Trophoblast cell (in vitro differentiated cells and primary cell): Measurements from ENCODE around the gene SERPINC1.
A peak's percentile ranks its signal among the peaks of the same experiment; 100 is the strongest.
"Not testable (repeated sequence)": the region's sequence is repeated elsewhere in the genome, so short reads cannot be mapped to it uniquely, and the experiment has no call there.

ENCODE experiments used
- DNase-seq, 2 donors: peaks; one replicate each; pipeline ENCODE4 v3.0.0-alpha.2; 2016
- H2AFZ ChIP-seq: 2 replicates; pipeline ENCODE4 v1.6.1; 2013; ENCODE audit warnings: low read length, moderate library complexity, mild to moderate bottlenecking; ENCODE audit not compliant: insufficient read depth, poor library complexity
- H2AK5ac ChIP-seq: 2 replicates; pipeline ENCODE4 v1.6.1; 2013; ENCODE audit warnings: mild to moderate bottlenecking, low read length
- H2BK120ac ChIP-seq: 2 replicates; pipeline ENCODE4 v1.6.1; 2013; ENCODE audit warnings: low read length, mild to moderate bottlenecking, moderate library complexity; ENCODE audit not compliant: insufficient read depth, poor library complexity
- H2BK12ac ChIP-seq: 2 replicates; pipeline ENCODE4 v1.6.1; 2013; ENCODE audit warnings: mild to moderate bottlenecking, low read length, moderate library complexity
- H2BK5ac ChIP-seq: 2 replicates; pipeline ENCODE4 v1.6.1; 2013; ENCODE audit warnings: low read length, low read depth, moderate library complexity, mild to moderate bottlenecking; ENCODE audit not compliant: poor library complexity
- H3K14ac ChIP-seq: 2 replicates; pipeline ENCODE4 v1.6.1; 2013; ENCODE audit warnings: mild to moderate bottlenecking, low read length
- H3K18ac ChIP-seq: 2 replicates; pipeline ENCODE4 v1.6.1; 2013; ENCODE audit warnings: mild to moderate bottlenecking, low read length
- H3K23ac ChIP-seq: 2 replicates; pipeline ENCODE4 v1.6.1; 2013; ENCODE audit warnings: low read length
- H3K27ac ChIP-seq: 2 replicates; pipeline ENCODE4 v1.5.1; 2013; ENCODE audit warnings: low read depth, mild to moderate bottlenecking, inconsistent platforms, low read length, moderate library complexity
- H3K27me3 ChIP-seq: 2 replicates; pipeline ENCODE4 v1.6.1; 2013; ENCODE audit warnings: inconsistent platforms, mild to moderate bottlenecking, low read length, moderate library complexity; ENCODE audit not compliant: insufficient read depth
- H3K36me3 ChIP-seq, 2 experiments: 1 replicate in 1 of 2; 2 replicates in 1 of 2; pipeline ENCODE4 v1.6.1; 2013; ENCODE audit warnings: low read length in 2 of 2, mild to moderate bottlenecking in 2 of 2, moderate library complexity in 1 of 2; ENCODE audit not compliant: insufficient read depth in 2 of 2, control insufficient read depth in 1 of 2
- H3K4ac ChIP-seq: 2 replicates; pipeline ENCODE4 v1.6.1; 2013; ENCODE audit warnings: low read depth, mild to moderate bottlenecking, low read length, moderate library complexity
- H3K4me1 ChIP-seq, 2 experiments: 1 replicate in 1 of 2; 2 replicates in 1 of 2; pipeline ENCODE4 v1.6.1; 2013; ENCODE audit warnings: low read length in 2 of 2, mild to moderate bottlenecking in 2 of 2, moderate library complexity in 1 of 2; ENCODE audit not compliant: insufficient read depth in 2 of 2, control insufficient read depth in 1 of 2
- H3K4me2 ChIP-seq: 2 replicates; pipeline ENCODE4 v1.6.1; 2013; ENCODE audit warnings: inconsistent platforms, mild to moderate bottlenecking, low read length, moderate library complexity
- H3K4me3 ChIP-seq: 2 replicates; pipeline ENCODE4 v1.5.1; 2013; ENCODE audit warnings: mild to moderate bottlenecking, low read depth, low read length, inconsistent platforms
- H3K79me1 ChIP-seq: one replicate; pipeline ENCODE4 v1.6.1; 2013; ENCODE audit warnings: low read length
- H3K79me2 ChIP-seq: 2 replicates; pipeline ENCODE4 v1.6.1; 2013; ENCODE audit warnings: low read length, mild to moderate bottlenecking; ENCODE audit not compliant: control insufficient read depth, insufficient read depth, poor library complexity
- H3K9ac ChIP-seq: 2 replicates; pipeline ENCODE4 v1.6.1; 2013; ENCODE audit warnings: mild to moderate bottlenecking, low read length
- H3K9me3 ChIP-seq: 2 replicates; pipeline ENCODE4 v1.6.1; 2013; ENCODE audit warnings: low read depth, mild to moderate bottlenecking, control low read depth, inconsistent platforms, low read length; ENCODE audit not compliant: insufficient read depth
- H4K12ac ChIP-seq: 2 replicates; pipeline ENCODE4 v1.6.1; 2013; ENCODE audit warnings: low read depth, mild to moderate bottlenecking, low read length, moderate library complexity
- H4K8ac ChIP-seq: 2 replicates; pipeline ENCODE4 v1.6.1; 2013; ENCODE audit warnings: low read depth, mild to moderate bottlenecking, low read length, moderate library complexity
- H4K91ac ChIP-seq: one replicate; pipeline ENCODE4 v1.6.1; 2013; ENCODE audit warnings: low read depth, mild to moderate bottlenecking, low read length, moderate library complexity
- WGBS: extraction: QIAGEN DNeasy Blood & Tissue Kit; methylation state at CpG from one replicate; pipeline ENCODE4 v1.1.7; 2013; ENCODE audit warnings: missing lambda C conversion rate; ENCODE audit not compliant: insufficient read length, insufficient coverage; ENCODE audit errors: extremely low coverage; 5-methylcytosine and 5-hydroxymethylcytosine counted together

Gene SERPINC1

DNA sequence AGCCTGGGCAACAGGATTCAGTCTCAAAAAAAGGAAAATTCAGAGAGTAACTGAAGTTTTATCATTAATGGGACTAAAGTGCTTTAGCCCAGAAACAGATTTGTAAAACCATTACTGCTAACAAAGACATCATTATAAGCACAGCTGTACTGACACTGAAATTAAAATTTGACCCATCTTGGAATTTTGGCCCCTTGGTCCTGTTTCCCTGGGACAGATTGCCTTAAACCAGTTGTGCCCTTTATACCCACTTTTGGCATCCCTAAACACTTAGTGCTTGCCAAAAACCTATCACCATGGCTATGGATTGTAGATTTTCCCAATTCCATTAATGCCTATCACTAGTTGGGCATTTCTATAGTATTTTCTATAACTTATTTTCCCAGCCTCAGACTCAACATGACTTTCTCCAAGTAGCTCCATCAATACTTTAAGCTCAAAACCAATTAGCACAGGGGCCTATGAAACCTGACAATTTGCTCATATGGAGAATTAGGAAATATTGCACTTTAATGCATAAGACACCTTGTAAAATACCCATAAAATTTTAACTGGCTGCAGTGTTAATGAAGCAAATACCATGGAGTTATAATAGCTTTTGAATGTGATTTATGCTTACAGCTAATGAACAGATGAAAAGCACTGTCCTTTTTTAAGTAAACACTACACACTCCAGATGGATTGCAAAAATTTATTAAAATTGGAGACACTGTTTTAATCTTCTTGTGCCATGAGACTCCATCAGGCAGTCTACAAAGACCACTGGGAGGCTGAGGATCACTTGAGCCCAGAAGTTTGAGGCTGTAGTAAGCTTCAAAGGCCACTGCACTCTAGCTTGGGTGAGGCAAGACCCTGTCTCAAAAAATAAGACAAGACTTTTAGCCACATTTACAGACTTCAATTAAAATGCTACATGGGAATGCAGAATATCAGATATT, 53.6 kb downstream of the SERPINC1 start:
- no peak overlapping the region for H3K4me2 ChIP-seq
- H3K27me3 ChIP-seq = no peaks in the 10 kb centered on the region
- H2AK5ac ChIP-seq = no peak overlapping the region
- DNase-seq = no peak
- H3K14ac ChIP-seq = no peak overlapping the region
- no peak overlapping the region for H3K4ac ChIP-seq
- H4K91ac ChIP-seq = no peak overlapping the region
- no peaks in the 10 kb centered on the region for H3K9me3 ChIP-seq
- no peak overlapping the region for H2BK12ac ChIP-seq
- no peak overlapping the region for H2AFZ ChIP-seq
- no peaks in the 10 kb centered on the region for H3K4me1 ChIP-seq
- H4K12ac ChIP-seq = no peak overlapping the region
- no peak overlapping the region for H3K18ac ChIP-seq
- H3K4me3 ChIP-seq = no peak overlapping the region
- no peak overlapping the region for H3K9ac ChIP-seq
- peaks cover 10% of the 10 kb centered on the region for H3K79me1 ChIP-seq
- no peak overlapping the region for H4K8ac ChIP-seq
- no peak overlapping the region for H3K27ac ChIP-seq
- no peak overlapping the region for H2BK120ac ChIP-seq
- peaks cover 10% of the 10 kb centered on the region for H3K79me2 ChIP-seq
- H3K23ac ChIP-seq = no peak overlapping the region
- H2BK5ac ChIP-seq = no peak overlapping the region
- peaks cover 13 to 25% of the 10 kb centered on the region in 2 experiments for H3K36me3 ChIP-seq

- H2AFZ ChIP-seq = no peak overlapping the region
- peak overlapping the region; percentile 68 for H4K12ac ChIP-seq
- H3K23ac ChIP-seq = no peak overlapping the region
- no CpG with 5 or more reads among the region's 8 CpGs for WGBS
- H4K91ac ChIP-seq = no peak overlapping the region
- H3K4ac ChIP-seq = no peak overlapping the region
- H4K8ac ChIP-seq = no peak overlapping the region
- no peak overlapping the region for H3K9ac ChIP-seq
- H3K27me3 ChIP-seq = no peaks in the 10 kb centered on the region
- no peak overlapping the region for H3K4me2 ChIP-seq
- H3K4me1 ChIP-seq = no peaks in the 10 kb centered on the region
- no peaks in the 10 kb centered on the region for H3K9me3 ChIP-seq
- H3K18ac ChIP-seq = no peak overlapping the region
- no peak for DNase-seq
- H2BK5ac ChIP-seq = no peak overlapping the region
- peaks cover 8% of the 10 kb centered on the region for H3K79me1 ChIP-seq
- H2BK12ac ChIP-seq = no peak overlapping the region
- H3K4me3 ChIP-seq = no peak overlapping the region
- H3K27ac ChIP-seq = no peak overlapping the region
- H2AK5ac ChIP-seq = no peak overlapping the region
- H2BK120ac ChIP-seq = no peak overlapping the region
- peaks cover 8% of the 10 kb centered on the region for H3K79me2 ChIP-seq
- peaks cover 13 to 25% of the 10 kb centered on the region in 2 experiments for H3K36me3 ChIP-seq
- H3K14ac ChIP-seq = no peak overlapping the region
Observed at GRCh38 chr1:173862769-173863223, 54.3 kb downstream of the SERPINC1 start.

GRCh38 chr1:173862146-173862768, 54.9 kb downstream of the SERPINC1 start:
- H3K4me1 ChIP-seq, H3K79me1 ChIP-seq, H2BK120ac ChIP-seq, H3K79me2 ChIP-seq, H3K9me3 ChIP-seq, H2BK5ac ChIP-seq, H3K4ac ChIP-seq, H2BK12ac ChIP-seq, H3K23ac ChIP-seq, DNase-seq, H3K4me2 ChIP-seq, H3K27ac ChIP-seq, H3K18ac ChIP-seq, H3K9ac ChIP-seq, H3K14ac ChIP-seq, H4K8ac ChIP-seq, H3K27me3 ChIP-seq, H2AK5ac ChIP-seq, H2AFZ ChIP-seq, H4K91ac ChIP-seq, H3K4me3 ChIP-seq: not testable (repeated sequence)
- no CpG with 5 or more reads among the region's 13 CpGs for WGBS
- Histone ChIP-seq H3K36me3 (peaks cover 13 to 28% of the 10 kb centered on the region in 2 experiments), H4K12ac (peak overlapping the region; percentile 68)

DNA sequence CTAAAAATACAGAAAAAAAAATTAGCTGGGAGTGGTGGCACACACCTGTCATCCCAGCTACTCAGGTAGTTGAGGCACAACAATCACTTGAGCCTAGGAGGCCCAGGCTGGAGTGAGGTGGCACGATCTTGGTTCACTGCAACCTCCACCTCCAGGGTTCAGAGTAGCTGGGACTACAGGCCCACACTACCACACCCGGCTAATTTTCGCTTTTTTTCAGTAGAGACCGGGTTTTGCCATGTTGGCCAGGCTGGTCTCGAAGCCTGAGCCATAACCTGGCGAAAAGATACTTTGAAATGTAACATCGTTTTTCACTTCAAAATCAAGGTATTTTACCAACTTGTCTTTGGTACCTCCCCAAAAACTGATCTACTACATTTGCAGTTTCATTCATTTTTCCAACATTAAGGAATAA, 55.4 kb downstream of the SERPINC1 start:
- H2AFZ ChIP-seq = no peak overlapping the region
- H3K4ac ChIP-seq = no peak overlapping the region
- H3K9ac ChIP-seq = no peak overlapping the region
- H3K27ac ChIP-seq = no peak overlapping the region
- H3K23ac ChIP-seq = no peak overlapping the region
- H4K91ac ChIP-seq = no peak overlapping the region
- no peak overlapping the region for H3K18ac ChIP-seq
- peaks cover 12 to 28% of the 10 kb centered on the region in 2 experiments for H3K36me3 ChIP-seq
- no peaks in the 10 kb centered on the region for H3K9me3 ChIP-seq
- no peak overlapping the region for H3K4me3 ChIP-seq
- no peak overlapping the region for H2BK12ac ChIP-seq
- H3K79me1 ChIP-seq = no peaks in the 10 kb centered on the region
- H3K27me3 ChIP-seq = no peaks in the 10 kb centered on the region
- H4K12ac ChIP-seq = no peak overlapping the region
- no CpG with 5 or more reads among the region's 7 CpGs for WGBS
- no peak overlapping the region for H3K14ac ChIP-seq
- DNase-seq = peak in 1 of 2 donors; percentile 6
- no peak overlapping the region for H2AK5ac ChIP-seq
- no peaks in the 10 kb centered on the region for H3K4me1 ChIP-seq
- no peak overlapping the region for H2BK120ac ChIP-seq
- no peak overlapping the region for H4K8ac ChIP-seq
- H2BK5ac ChIP-seq = no peak overlapping the region
- H3K79me2 ChIP-seq = no peaks in the 10 kb centered on the region
- H3K4me2 ChIP-seq = no peak overlapping the region
